HG02571 (cell line): ENCODE data around the gene ADAMTS17.

Source experiments
- ATAC-seq: cut with Tn5 transposase; IDR thresholded peaks from one replicate; pipeline ENCODE4 v1.9.1; 2021; ENCODE audit warnings: mild to moderate bottlenecking, moderate library complexity; ENCODE audit not compliant: unreplicated experiment

Gene ADAMTS17

GRCh38 chr15:100279446-100279845, 62.3 kb downstream of the ADAMTS17 start:
- no peak for ATAC-seq

- no peak for ATAC-seq
Observed at GRCh38 chr15:100278596-100279380, 63.0 kb downstream of the ADAMTS17 start.

GRCh38 chr15:100277087-100277855, 64.5 kb downstream of the ADAMTS17 start:
- no peak for ATAC-seq

GRCh38 chr15:100276506-100276905, 65.3 kb downstream of the ADAMTS17 start:
- ATAC-seq = no peak

GRCh38 chr15:100275641-100276040, 66.1 kb downstream of the ADAMTS17 start:
- ATAC-seq = no peak

GRCh38 chr15:100269831-100270230, 71.9 kb downstream of the ADAMTS17 start:
- ATAC-seq = no peak

GRCh38 chr15:100266166-100266565, 75.6 kb downstream of the ADAMTS17 start:
- no peak for ATAC-seq

- no peak for ATAC-seq
Observed at GRCh38 chr15:100265641-100266035, 76.1 kb downstream of the ADAMTS17 start.

GRCh38 chr15:100264994-100265640, 76.7 kb downstream of the ADAMTS17 start:
- ATAC-seq = no peak

GRCh38 chr15:100263721-100264455, 77.9 kb downstream of the ADAMTS17 start:
- no peak for ATAC-seq

- no peak for ATAC-seq
Observed at GRCh38 chr15:100263031-100263430, 78.7 kb downstream of the ADAMTS17 start.

- no peak for ATAC-seq
Observed at GRCh38 chr15:100261302-100262240, 80.2 kb downstream of the ADAMTS17 start.

GRCh38 chr15:100259266-100259665, 82.5 kb downstream of the ADAMTS17 start:
- no peak for ATAC-seq

GRCh38 chr15:100256970-100257650, 84.7 kb downstream of the ADAMTS17 start:
- no peak for ATAC-seq

GRCh38 chr15:100256101-100256969, 85.4 kb downstream of the ADAMTS17 start:
- no peak for ATAC-seq

- ATAC-seq = no peak
Observed at GRCh38 chr15:100255644-100256043, 86.1 kb downstream of the ADAMTS17 start.

GRCh38 chr15:100254691-100255090, 87.1 kb downstream of the ADAMTS17 start:
- ATAC-seq = no peak

- ATAC-seq = no peak
Observed at GRCh38 chr15:100254285-100254684, 87.5 kb downstream of the ADAMTS17 start.
